GM12872 (cell line): Measurements from ENCODE around the gene LRRC8D.

Experiments
- CTCF ChIP-seq: IDR thresholded peaks from 3 replicates; pipeline ENCODE4 v1.5.1; 2011; ENCODE audit warnings: low read depth, mild to moderate bottlenecking, low read length, moderate library complexity; ENCODE audit not compliant: insufficient read depth

Gene LRRC8D

GRCh38 chr1:89918794-89919155 lies 97.9 kb downstream of the LRRC8D start:
- no peak for TF ChIP-seq CTCF

GRCh38 chr1:89919174-89919573 lies 98.3 kb downstream of the LRRC8D start:
- TF ChIP-seq CTCF = no peak

- no peak for TF ChIP-seq CTCF
These were observed 102.1 kb downstream of the LRRC8D start for GRCh38 chr1:89922911-89923310.

GRCh38 chr1:89923517-89923916 lies 102.7 kb downstream of the LRRC8D start:
- TF ChIP-seq CTCF = no peak

GRCh38 chr1:89927049-89927448 lies 106.2 kb downstream of the LRRC8D start:
- TF ChIP-seq CTCF = no peak

GRCh38 chr1:89927478-89927877 lies 106.6 kb downstream of the LRRC8D start:
- TF ChIP-seq CTCF = no peak

- no peak for TF ChIP-seq CTCF
These were observed 107.7 kb downstream of the LRRC8D start for GRCh38 chr1:89928506-89928905.
